ENCODE data around the gene SLC38A2.

Gene SLC38A2

GRCh38 chr12:46386360-46386867 is 13.8 kb upstream of the SLC38A2 start:
- ChIA-PET CTCF (interaction anchor here (1.3 kb wide), 1 partner anchor 275 kb away, joined by 5 read pairs; no protein-coding TSS in a partner anchor), POLR2A (interaction anchor here (2.2 kb wide), 1 partner anchor 15 kb away, joined by 11 read pairs; no protein-coding TSS in a partner anchor)
- Histone ChIP-seq H3K9me3 (ENCODE audit: control insufficient read depth, insufficient read depth, low read depth, low read length) (no peaks in the 10 kb centered on the region), H3K27ac (ENCODE audit: extremely low read depth, low read depth, low read length) (no peak overlapping the region), H3K4me1 (ENCODE audit: control insufficient read depth, insufficient read depth, low read length) (peaks cover 31% of the 10 kb centered on the region), H3K36me3 (ENCODE audit: control insufficient read depth in 2 of 2, insufficient read depth in 1 of 2, low read length in 2 of 2) (no peaks in the 10 kb centered on the region), H3K4me3 (ENCODE audit: low read depth, low read length) (no peak overlapping the region)
- TF ChIP-seq ZNF843 (tag by site-specific recombination; IDR thresholded peaks at IDR 0.05) (0 out of 2 replicates have a peak, but pooled peaks have one; percentile 17), ZNF510 (tag by site-specific recombination; IDR thresholded peaks at IDR 0.05; ENCODE audit: insufficient replicate concordance) (no peak), ZNF664 (tag by site-specific recombination; IDR thresholded peaks at IDR 0.05) (peak; percentile 90), GLIS2 (tag by site-specific recombination; IDR thresholded peaks at IDR 0.05) (no peak), ZNF366 (tag by site-specific recombination; conservative IDR thresholded peaks at IDR 0.05) (peak; percentile 29; the same call in 1 of the 2 replicates), FEZF1 (tag by site-specific recombination; IDR thresholded peaks at IDR 0.05) (peak; percentile 70), ZEB2 (tag by site-specific recombination; IDR thresholded peaks at IDR 0.05) (peak; percentile 86), ZNF239 (tag by site-specific recombination; IDR thresholded peaks at IDR 0.05) (no peak), SP7 (tag by site-specific recombination; IDR thresholded peaks at IDR 0.05) (peak; percentile 68; the same call in 1 of the 2 replicates), ZNF792 (tag by site-specific recombination; IDR thresholded peaks at IDR 0.05) (no peak), ZNF629 (tag by site-specific recombination; IDR thresholded peaks at IDR 0.05) (peak; percentile 85), KLF10 (tag by site-specific recombination; IDR thresholded peaks at IDR 0.05) (peak; percentile 23; the same call in 1 of the 2 replicates), PATZ1 (tag by site-specific recombination; IDR thresholded peaks at IDR 0.05) (no peak)
- TF ChIP-seq, protein P1, sequence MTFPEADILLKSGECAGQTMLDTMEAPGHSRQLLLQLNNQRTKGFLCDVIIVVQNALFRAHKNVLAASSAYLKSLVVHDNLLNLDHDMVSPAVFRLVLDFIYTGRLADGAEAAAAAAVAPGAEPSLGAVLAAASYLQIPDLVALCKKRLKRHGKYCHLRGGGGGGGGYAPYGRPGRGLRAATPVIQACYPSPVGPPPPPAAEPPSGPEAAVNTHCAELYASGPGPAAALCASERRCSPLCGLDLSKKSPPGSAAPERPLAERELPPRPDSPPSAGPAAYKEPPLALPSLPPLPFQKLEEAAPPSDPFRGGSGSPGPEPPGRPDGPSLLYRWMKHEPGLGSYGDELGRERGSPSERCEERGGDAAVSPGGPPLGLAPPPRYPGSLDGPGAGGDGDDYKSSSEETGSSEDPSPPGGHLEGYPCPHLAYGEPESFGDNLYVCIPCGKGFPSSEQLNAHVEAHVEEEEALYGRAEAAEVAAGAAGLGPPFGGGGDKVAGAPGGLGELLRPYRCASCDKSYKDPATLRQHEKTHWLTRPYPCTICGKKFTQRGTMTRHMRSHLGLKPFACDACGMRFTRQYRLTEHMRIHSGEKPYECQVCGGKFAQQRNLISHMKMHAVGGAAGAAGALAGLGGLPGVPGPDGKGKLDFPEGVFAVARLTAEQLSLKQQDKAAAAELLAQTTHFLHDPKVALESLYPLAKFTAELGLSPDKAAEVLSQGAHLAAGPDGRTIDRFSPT (tag by site-specific recombination; IDR thresholded peaks at IDR 0.05) = no peak
- TF ChIP-seq, protein P2, sequence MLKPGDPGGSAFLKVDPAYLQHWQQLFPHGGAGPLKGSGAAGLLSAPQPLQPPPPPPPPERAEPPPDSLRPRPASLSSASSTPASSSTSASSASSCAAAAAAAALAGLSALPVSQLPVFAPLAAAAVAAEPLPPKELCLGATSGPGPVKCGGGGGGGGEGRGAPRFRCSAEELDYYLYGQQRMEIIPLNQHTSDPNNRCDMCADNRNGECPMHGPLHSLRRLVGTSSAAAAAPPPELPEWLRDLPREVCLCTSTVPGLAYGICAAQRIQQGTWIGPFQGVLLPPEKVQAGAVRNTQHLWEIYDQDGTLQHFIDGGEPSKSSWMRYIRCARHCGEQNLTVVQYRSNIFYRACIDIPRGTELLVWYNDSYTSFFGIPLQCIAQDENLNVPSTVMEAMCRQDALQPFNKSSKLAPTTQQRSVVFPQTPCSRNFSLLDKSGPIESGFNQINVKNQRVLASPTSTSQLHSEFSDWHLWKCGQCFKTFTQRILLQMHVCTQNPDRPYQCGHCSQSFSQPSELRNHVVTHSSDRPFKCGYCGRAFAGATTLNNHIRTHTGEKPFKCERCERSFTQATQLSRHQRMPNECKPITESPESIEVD (tag by site-specific recombination; IDR thresholded peaks at IDR 0.05) = peak; percentile 94
- TF ChIP-seq, protein P3, sequence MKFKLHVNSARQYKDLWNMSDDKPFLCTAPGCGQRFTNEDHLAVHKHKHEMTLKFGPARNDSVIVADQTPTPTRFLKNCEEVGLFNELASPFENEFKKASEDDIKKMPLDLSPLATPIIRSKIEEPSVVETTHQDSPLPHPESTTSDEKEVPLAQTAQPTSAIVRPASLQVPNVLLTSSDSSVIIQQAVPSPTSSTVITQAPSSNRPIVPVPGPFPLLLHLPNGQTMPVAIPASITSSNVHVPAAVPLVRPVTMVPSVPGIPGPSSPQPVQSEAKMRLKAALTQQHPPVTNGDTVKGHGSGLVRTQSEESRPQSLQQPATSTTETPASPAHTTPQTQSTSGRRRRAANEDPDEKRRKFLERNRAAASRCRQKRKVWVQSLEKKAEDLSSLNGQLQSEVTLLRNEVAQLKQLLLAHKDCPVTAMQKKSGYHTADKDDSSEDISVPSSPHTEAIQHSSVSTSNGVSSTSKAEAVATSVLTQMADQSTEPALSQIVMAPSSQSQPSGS (tag by site-specific recombination; IDR thresholded peaks at IDR 0.05; ENCODE audit: low read depth) = peak; percentile 81
- TF ChIP-seq, protein P4, sequence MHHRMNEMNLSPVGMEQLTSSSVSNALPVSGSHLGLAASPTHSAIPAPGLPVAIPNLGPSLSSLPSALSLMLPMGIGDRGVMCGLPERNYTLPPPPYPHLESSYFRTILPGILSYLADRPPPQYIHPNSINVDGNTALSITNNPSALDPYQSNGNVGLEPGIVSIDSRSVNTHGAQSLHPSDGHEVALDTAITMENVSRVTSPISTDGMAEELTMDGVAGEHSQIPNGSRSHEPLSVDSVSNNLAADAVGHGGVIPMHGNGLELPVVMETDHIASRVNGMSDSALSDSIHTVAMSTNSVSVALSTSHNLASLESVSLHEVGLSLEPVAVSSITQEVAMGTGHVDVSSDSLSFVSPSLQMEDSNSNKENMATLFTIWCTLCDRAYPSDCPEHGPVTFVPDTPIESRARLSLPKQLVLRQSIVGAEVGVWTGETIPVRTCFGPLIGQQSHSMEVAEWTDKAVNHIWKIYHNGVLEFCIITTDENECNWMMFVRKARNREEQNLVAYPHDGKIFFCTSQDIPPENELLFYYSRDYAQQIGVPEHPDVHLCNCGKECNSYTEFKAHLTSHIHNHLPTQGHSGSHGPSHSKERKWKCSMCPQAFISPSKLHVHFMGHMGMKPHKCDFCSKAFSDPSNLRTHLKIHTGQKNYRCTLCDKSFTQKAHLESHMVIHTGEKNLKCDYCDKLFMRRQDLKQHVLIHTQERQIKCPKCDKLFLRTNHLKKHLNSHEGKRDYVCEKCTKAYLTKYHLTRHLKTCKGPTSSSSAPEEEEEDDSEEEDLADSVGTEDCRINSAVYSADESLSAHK (tag by site-specific recombination; IDR thresholded peaks at IDR 0.05) = no peak
- TF ChIP-seq, protein P5, sequence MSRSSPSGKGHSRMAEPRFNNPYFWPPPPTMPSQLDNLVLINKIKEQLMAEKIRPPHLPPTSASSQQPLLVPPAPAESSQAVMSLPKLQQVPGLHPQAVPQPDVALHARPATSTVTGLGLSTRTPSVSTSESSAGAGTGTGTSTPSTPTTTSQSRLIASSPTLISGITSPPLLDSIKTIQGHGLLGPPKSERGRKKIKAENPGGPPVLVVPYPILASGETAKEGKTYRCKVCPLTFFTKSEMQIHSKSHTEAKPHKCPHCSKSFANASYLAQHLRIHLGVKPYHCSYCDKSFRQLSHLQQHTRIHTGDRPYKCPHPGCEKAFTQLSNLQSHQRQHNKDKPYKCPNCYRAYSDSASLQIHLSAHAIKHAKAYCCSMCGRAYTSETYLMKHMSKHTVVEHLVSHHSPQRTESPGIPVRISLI (tag by site-specific recombination; IDR thresholded peaks at IDR 0.05) = 0 out of 2 replicates have a peak, but pooled peaks have one; percentile 11
